Heart right ventricle (tissue), 16 donors: ENCODE data around the gene TBC1D3K. TPM values are rescaled to one million over a fixed set of nuclear protein-coding genes. Genes with fewer than 3 reads are reported as not detected.
"Not testable (repeated sequence)": the region's sequence is repeated elsewhere in the genome, so short reads cannot be mapped to it uniquely, and the experiment has no call there.

ENCODE experiments used
- ATAC-seq, 8 donors: fragments of 200-7000 bp; cut with Tn5 transposase; one replicate each; pipeline ENCODE4 v1.9.1; 2020; ENCODE audit warnings: mild to moderate bottlenecking in 8 of 8, moderate library complexity in 8 of 8, moderate number of reproducible peaks in 1 of 8
- DNase-seq, 2 donors: peaks; one replicate each; pipeline ENCODE4 v3.0.0-alpha.2; 2020
- H3K27ac ChIP-seq, 10 donors: fragments of 200-600 bp; sonication (generic) in 2 of 10; one replicate each; pipeline versions ENCODE4 v1.5.0 to v1.8.0; 2020 to 2022; ENCODE audit warnings: mild to moderate bottlenecking in 3 of 10
- H3K27me3 ChIP-seq, 7 donors: fragments of 200-600 bp; one replicate each; pipeline ENCODE4 v1.8.0; 2021 to 2022; ENCODE audit warnings: mild to moderate bottlenecking in 2 of 7
- H3K36me3 ChIP-seq, 9 donors: fragments of 200-600 bp; sonication (generic) in 1 of 9; one replicate each; pipeline versions ENCODE4 v1.5.0 to v1.8.0; 2020 to 2022; ENCODE audit warnings: mild to moderate bottlenecking in 2 of 9
- H3K4me1 ChIP-seq, 9 donors: fragments of 200-600 bp; sonication (generic) in 1 of 9; one replicate each; pipeline versions ENCODE4 v1.5.0 to v1.8.0; 2020 to 2022; ENCODE audit warnings: mild to moderate bottlenecking in 4 of 9
- H3K4me3 ChIP-seq, 10 donors: fragments of 200-600 bp; sonication (generic) in 2 of 10; one replicate each; pipeline versions ENCODE4 v1.5.0 to v1.8.0; 2020 to 2022; ENCODE audit warnings: mild to moderate bottlenecking in 7 of 10, moderate library complexity in 2 of 10
- H3K9me3 ChIP-seq, 11 donors: fragments of 200-600 bp in 10 of 11; sonication (generic) in 2 of 11; one replicate each; pipeline versions ENCODE4 v1.5.0 to v1.8.0; 2013 to 2022; ENCODE audit warnings: mild to moderate bottlenecking in 2 of 11, control low read depth in 1 of 11, moderate library complexity in 1 of 11
- CTCF ChIP-seq, 9 donors: fragments of 200-600 bp; sonication (generic) in 2 of 9; IDR thresholded peaks; one replicate each; pipeline versions ENCODE4 v1.5.0 to v1.8.0; 2021 to 2022; ENCODE audit warnings: antibody characterized with exemption in 9 of 9, mild to moderate bottlenecking in 5 of 9, moderate library complexity in 1 of 9
- WGBS, 2 donors: extraction: QIAGEN DNeasy Blood & Tissue Kit; methylation state at CpG; one replicate each; pipeline ENCODE4 v1.1.7; 2013; ENCODE audit warnings: inconsistent platforms in 1 of 2; 5-methylcytosine and 5-hydroxymethylcytosine counted together
- intact Hi-C, 10 donors: fragments of 100-400 bp; cut with DNase I; formaldehyde crosslinking; loops; one replicate each; pipeline versions ENCODE4 v1.11.1 to v1.14.2; 2022
- long read RNA-seq, 3 donors: library from polyadenylated mRNA; unstranded; transcript quantifications; one replicate each; pipeline ENCODE4 v2.0.0, GENCODE V29; 2020 to 2021
- polyA plus RNA-seq, 2 donors: library from polyadenylated mRNA; stranded (reverse); fragments of 200-250 nt; gene quantifications; one replicate each; pipeline ENCODE4 v1.2.3, GENCODE V29; 2013
- total RNA-seq, 10 donors: library from RNA; stranded (reverse); fragmentation: NEBNext Ultra II Directional in 3 of 10; extraction: Animal tissue kit (Norgen Biotek cat#: 25700) in 3 of 10; gene quantifications; one replicate each; pipeline versions ENCODE4 v1.2.1 to v1.2.4, GENCODE V29; 2021 to 2023
- donor health status: Arrhythmogenic right ventricular cardiomyopathy.
- donor health status: ischemic (EF 13 %, LVEDD 7.1; RV severe dilation, severe dysfunction).
- donor health status: healthy with polysubstance abuse.
- donor health status: DM: no; HTN: yes; CAD: no.
- donor health status: DM: no; HTN: no; CAD: no.
- donor health status: ischemic (EF 25% LVEDD 6.9; RV normal size, moderate dysfunction).
- donor health status: ischemic (EF 25% LVEDD 5.7; RV mildly dilated, moderate dysfunction).
- donor health status: healthy.
- donor health status: DM: yes; HTN: yes; CAD: no.
- donor health status: Ischemic cardiomyopathy.
- donor health status: ischemic (EF 35%, LVEDD 5.7; RV mildly dilated, moderate dysfunction).
- donor health status: nonischemic (EF 11% LVEDD 7.7; RV severe dilation, severe dysfunction).
- donor health status: DM: yes; HTN: yes; CAD: no.
- donor health status: PGD.
- donor health status: ischemic (EF 29% LVEDD 5.4; RV normal size, mild dysfunction).
- donor health status: nonischemic (EF 23%, LVEDD 6.1; RV moderate dilation, normal function).

The TBC1D3K gene
- not detected for total RNA-seq
- not detected for polyA plus RNA-seq
- long read RNA-seq, donor 1: 0 reads
- long read RNA-seq, donor 2: 0 reads
- long read RNA-seq, donor 3: 0 reads

GRCh38 chr17:37924115-37924514 lies at the start of gene TBC1D3K:
Gene TBC1D3K, plus strand, starts transcription at chr17:37924415. Its CDS starts 1,585 bp downstream, at chr17:37926000.
- WGBS, 2 donors: no CpG with 5 or more reads among the region's 10 CpGs
- intact Hi-C loops, H3K4me3 ChIP-seq, ATAC-seq, H3K4me1 ChIP-seq, H3K9me3 ChIP-seq, H3K27me3 ChIP-seq, DNase-seq, H3K36me3 ChIP-seq, H3K27ac ChIP-seq: not testable (repeated sequence)

- Histone ChIP-seq H3K27ac (no peak overlapping the region), H3K36me3 (no peaks in the 10 kb centered on the region), H3K4me1 (no peaks in the 10 kb centered on the region), H3K4me3 (no peak overlapping the region), H3K27me3 (peaks cover 0 to 1% (median 0%) of the 10 kb centered on the region in 7 donors), H3K9me3 (no peaks in the 10 kb centered on the region)
- ATAC-seq (no peak), DNase-seq (no peak)
- WGBS, 2 donors: 67 to 73% methylated on average over 2 of the region's 2 CpGs
- intact Hi-C loops: no loop called here
- no peak for TF ChIP-seq CTCF (IDR thresholded peaks at IDR 0.05)
These were observed 39.7 kb upstream of the TBC1D3K start for GRCh38 chr17:37884516-37884915.

- no peak for TF ChIP-seq CTCF (IDR thresholded peaks at IDR 0.05)
- no peaks in the 10 kb centered on the region for H3K27me3 ChIP-seq
- H3K4me3 ChIP-seq: no peak overlapping the region
- no peaks in the 10 kb centered on the region for H3K36me3 ChIP-seq
- H3K27ac ChIP-seq: no peak overlapping the region
- ATAC-seq (no peak), DNase-seq (no peak)
- no peaks in the 10 kb centered on the region for H3K4me1 ChIP-seq
- no peaks in the 10 kb centered on the region for H3K9me3 ChIP-seq
- WGBS, 2 donors: 78 to 84% methylated on average over 5 of the region's 5 CpGs
- intact Hi-C loops: no loop called here
These were observed 39.1 kb upstream of the TBC1D3K start for GRCh38 chr17:37885136-37885535.

GRCh38 chr17:37888881-37889280 lies 35.3 kb upstream of the TBC1D3K start:
- intact Hi-C loops: no loop called here
- TF ChIP-seq CTCF (IDR thresholded peaks at IDR 0.05): no peak
- Histone ChIP-seq H3K4me1 (no peaks in the 10 kb centered on the region), H3K4me3 (no peak overlapping the region), H3K36me3 (no peaks in the 10 kb centered on the region), H3K27me3 (no peaks in the 10 kb centered on the region), H3K9me3 (no peaks in the 10 kb centered on the region), H3K27ac (no peak overlapping the region)
- DNase-seq (no peak), ATAC-seq (no peak)
- 89 to 90% methylated on average over 2 of the region's 2 CpGs for WGBS, 2 donors

GRCh38 chr17:37896961-37897360 lies 27.3 kb upstream of the TBC1D3K start:
- intact Hi-C loops, DNase-seq, H3K9me3 ChIP-seq, H3K4me1 ChIP-seq, H3K27ac ChIP-seq, ATAC-seq, H3K27me3 ChIP-seq, H3K36me3 ChIP-seq, H3K4me3 ChIP-seq: not testable (repeated sequence)

Other genes starting within 250 kb of the TBC1D3K start
- not detected for gene HNF1B, start 179.4 kb upstream of the TBC1D3K start, total RNA-seq
- not detected for gene HNF1B, start 179.4 kb upstream of the TBC1D3K start, polyA plus RNA-seq
- 1 to 10 TPM in 9 of 10 donors, under 1 TPM in 1; 0.21 to 7.3 (median 3.4) TPM for gene TBC1D3L, start 64.6 kb downstream of the TBC1D3K start, total RNA-seq
- gene TBC1D3L, start 64.6 kb downstream of the TBC1D3K start, polyA plus RNA-seq: 10 to 100 TPM in 1 of 2 donors, 1 to 10 TPM in 1; 2.8 to 17.9 TPM
- gene TBC1D3D, start 79.6 kb downstream of the TBC1D3K start, total RNA-seq: 1 to 10 TPM in 1 of 10 donors, under 1 TPM in 3, not detected in 6; 0.30 to 1.2 (median 0.70) TPM
- gene TBC1D3D, start 79.6 kb downstream of the TBC1D3K start, polyA plus RNA-seq: under 1 TPM; 0.15 to 0.75 TPM
- gene TBC1D3C, start 144.2 kb downstream of the TBC1D3K start, total RNA-seq: under 1 TPM in 1 of 10 donors, not detected in 9; 0.65 TPM
- under 1 TPM in 1 of 2 donors, not detected in 1; 0.88 TPM for gene TBC1D3C, start 144.2 kb downstream of the TBC1D3K start, polyA plus RNA-seq
- gene TBC1D3E, start 203.5 kb downstream of the TBC1D3K start, total RNA-seq: not detected
- gene TBC1D3E, start 203.5 kb downstream of the TBC1D3K start, polyA plus RNA-seq: under 1 TPM in 1 of 2 donors, not detected in 1; 0.03 TPM